ENCODE data around the gene PDZRN3. TPM values are rescaled to one million over a fixed set of nuclear protein-coding genes. Genes with fewer than 3 reads are reported as not detected.

The PDZRN3 gene
- total RNA-seq, 1 experiment from 2014 or later, result not detected

GRCh38 chr3:73380735-73381532 lies 243.8 kb downstream of the PDZRN3 start:
- TF ChIP-seq CTCF (IDR thresholded peaks at IDR 0.05; ENCODE audit: unreplicated experiment), result no peak
- H3K27me3 Mint-ChIP-seq (ENCODE audit: unreplicated experiment), result no peaks in the 10 kb centered on the region
- no TSS peak for BruUV-seq (replicated peaks)
- H3K4me1 Mint-ChIP-seq (ENCODE audit: low read depth, unreplicated experiment), result no peaks in the 10 kb centered on the region
- no peak overlapping the region for H3K27ac Mint-ChIP-seq (ENCODE audit: unreplicated experiment)
- H3K9me3 Mint-ChIP-seq (ENCODE audit: low read depth, unreplicated experiment), result peaks cover 8% of the 10 kb centered on the region
- CTCF ChIA-PET, result no interaction called here
- H3K4me3 Mint-ChIP-seq (ENCODE audit: low read depth, unreplicated experiment), result no peak overlapping the region
- intact Hi-C loops (cut with micrococcal nuclease; ENCODE audit: unreplicated experiment), result no loop called here
- DNase-seq, result no peak
- no peaks in the 10 kb centered on the region for H3K36me3 Mint-ChIP-seq (ENCODE audit: insufficient read depth, unreplicated experiment)

GRCh38 chr3:73379465-73379864 lies 245.3 kb downstream of the PDZRN3 start:
- CTCF ChIA-PET, result no interaction called here
- no peak for TF ChIP-seq CTCF (IDR thresholded peaks at IDR 0.05; ENCODE audit: unreplicated experiment)
- no peak overlapping the region for H3K4me3 Mint-ChIP-seq (ENCODE audit: low read depth, unreplicated experiment)
- H3K9me3 Mint-ChIP-seq (ENCODE audit: low read depth, unreplicated experiment), result peaks cover 8% of the 10 kb centered on the region
- no peaks in the 10 kb centered on the region for H3K4me1 Mint-ChIP-seq (ENCODE audit: low read depth, unreplicated experiment)
- no peak overlapping the region for H3K27ac Mint-ChIP-seq (ENCODE audit: unreplicated experiment)
- no TSS peak for BruUV-seq (replicated peaks)
- DNase-seq, result no peak
- no peaks in the 10 kb centered on the region for H3K36me3 Mint-ChIP-seq (ENCODE audit: insufficient read depth, unreplicated experiment)
- H3K27me3 Mint-ChIP-seq (ENCODE audit: unreplicated experiment), result no peaks in the 10 kb centered on the region
- intact Hi-C loops (cut with micrococcal nuclease; ENCODE audit: unreplicated experiment), result no loop called here

- no peaks in the 10 kb centered on the region for H3K4me1 Mint-ChIP-seq (ENCODE audit: low read depth, unreplicated experiment)
- H3K27me3 Mint-ChIP-seq (ENCODE audit: unreplicated experiment), result no peaks in the 10 kb centered on the region
- no peak for TF ChIP-seq CTCF (IDR thresholded peaks at IDR 0.05; ENCODE audit: unreplicated experiment)
- H3K27ac Mint-ChIP-seq (ENCODE audit: unreplicated experiment), result no peak overlapping the region
- no peaks in the 10 kb centered on the region for H3K36me3 Mint-ChIP-seq (ENCODE audit: insufficient read depth, unreplicated experiment)
- H3K9me3 Mint-ChIP-seq (ENCODE audit: low read depth, unreplicated experiment), result peaks cover 5% of the 10 kb centered on the region
- H3K4me3 Mint-ChIP-seq (ENCODE audit: low read depth, unreplicated experiment), result no peak overlapping the region
- intact Hi-C loops (cut with micrococcal nuclease; ENCODE audit: unreplicated experiment), result no loop called here
- CTCF ChIA-PET, result no interaction called here
- no TSS peak for BruUV-seq (replicated peaks)
- DNase-seq, result no peak
Observed at GRCh38 chr3:73378207-73378606, 246.5 kb downstream of the PDZRN3 start.

- H3K36me3 Mint-ChIP-seq (ENCODE audit: insufficient read depth, unreplicated experiment), result no peaks in the 10 kb centered on the region
- H3K27ac Mint-ChIP-seq (ENCODE audit: unreplicated experiment), result no peak overlapping the region
- H3K4me3 Mint-ChIP-seq (ENCODE audit: low read depth, unreplicated experiment), result no peak overlapping the region
- intact Hi-C loops (cut with micrococcal nuclease; ENCODE audit: unreplicated experiment), result no loop called here
- H3K27me3 Mint-ChIP-seq (ENCODE audit: unreplicated experiment), result no peaks in the 10 kb centered on the region
- DNase-seq, result no peak
- H3K4me1 Mint-ChIP-seq (ENCODE audit: low read depth, unreplicated experiment), result no peaks in the 10 kb centered on the region
- CTCF ChIA-PET, result no interaction called here
- TF ChIP-seq CTCF (IDR thresholded peaks at IDR 0.05; ENCODE audit: unreplicated experiment), result no peak
- H3K9me3 Mint-ChIP-seq (ENCODE audit: low read depth, unreplicated experiment), result no peaks in the 10 kb centered on the region
- no TSS peak for BruUV-seq (replicated peaks)
Observed at GRCh38 chr3:73365756-73366397, 258.9 kb downstream of the PDZRN3 start.
